GM12873 (cell line): ENCODE measurements around the gene PBX3.

Experiments used
- TF ChIP-seq, protein P1 (sequence below): IDR thresholded peaks from 2 replicates; pipeline ENCODE4 v1.5.1; 2012; ENCODE audit warnings: low read depth, mild to moderate bottlenecking, moderate library complexity, low read length, control low read depth; ENCODE audit not compliant: insufficient read depth; ENCODE audit errors: missing control alignments

PBX3 gene

DNA sequence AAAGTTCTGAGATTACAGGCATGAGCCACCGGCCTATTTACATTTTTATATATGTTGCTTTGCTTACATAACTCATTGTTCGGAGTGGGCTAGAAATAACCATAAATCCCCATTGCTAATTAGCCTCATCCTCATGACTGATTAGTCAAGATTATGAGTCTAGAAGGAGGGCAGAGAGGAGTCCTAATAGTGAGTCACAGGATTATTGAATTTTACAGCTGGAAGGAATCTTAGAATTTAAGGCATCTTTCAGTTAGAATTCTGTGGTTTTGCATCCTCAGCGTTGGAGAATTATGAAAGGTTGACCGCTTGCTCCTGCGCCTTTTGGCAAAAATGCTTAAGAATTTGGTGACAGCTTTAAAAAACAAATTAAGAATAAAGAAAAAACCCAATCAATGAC lies 2.6 kb upstream of the PBX3 start:
- TF ChIP-seq, protein P1, sequence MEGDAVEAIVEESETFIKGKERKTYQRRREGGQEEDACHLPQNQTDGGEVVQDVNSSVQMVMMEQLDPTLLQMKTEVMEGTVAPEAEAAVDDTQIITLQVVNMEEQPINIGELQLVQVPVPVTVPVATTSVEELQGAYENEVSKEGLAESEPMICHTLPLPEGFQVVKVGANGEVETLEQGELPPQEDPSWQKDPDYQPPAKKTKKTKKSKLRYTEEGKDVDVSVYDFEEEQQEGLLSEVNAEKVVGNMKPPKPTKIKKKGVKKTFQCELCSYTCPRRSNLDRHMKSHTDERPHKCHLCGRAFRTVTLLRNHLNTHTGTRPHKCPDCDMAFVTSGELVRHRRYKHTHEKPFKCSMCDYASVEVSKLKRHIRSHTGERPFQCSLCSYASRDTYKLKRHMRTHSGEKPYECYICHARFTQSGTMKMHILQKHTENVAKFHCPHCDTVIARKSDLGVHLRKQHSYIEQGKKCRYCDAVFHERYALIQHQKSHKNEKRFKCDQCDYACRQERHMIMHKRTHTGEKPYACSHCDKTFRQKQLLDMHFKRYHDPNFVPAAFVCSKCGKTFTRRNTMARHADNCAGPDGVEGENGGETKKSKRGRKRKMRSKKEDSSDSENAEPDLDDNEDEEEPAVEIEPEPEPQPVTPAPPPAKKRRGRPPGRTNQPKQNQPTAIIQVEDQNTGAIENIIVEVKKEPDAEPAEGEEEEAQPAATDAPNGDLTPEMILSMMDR = no peak

DNA sequence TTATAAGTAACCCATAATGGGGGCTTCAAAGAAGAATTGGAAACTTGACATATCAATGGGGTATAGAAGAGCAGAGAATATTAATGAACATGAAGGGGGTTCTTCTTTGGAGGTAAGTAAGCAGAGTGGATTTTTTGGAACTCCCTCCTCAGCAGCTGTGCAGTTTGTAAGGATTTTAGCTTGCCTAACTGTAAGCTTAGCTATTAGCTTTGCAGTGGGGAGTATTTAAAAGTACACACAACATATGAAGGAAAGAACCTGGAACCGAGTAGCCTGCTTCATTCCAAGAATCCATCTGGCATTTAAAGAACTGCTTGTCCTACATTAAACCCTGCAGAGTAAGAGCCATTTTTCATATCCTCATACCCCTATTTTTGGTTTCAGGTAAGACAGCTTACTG lies 2.2 kb upstream of the PBX3 start:
- TF ChIP-seq, protein P1 = no peak

DNA sequence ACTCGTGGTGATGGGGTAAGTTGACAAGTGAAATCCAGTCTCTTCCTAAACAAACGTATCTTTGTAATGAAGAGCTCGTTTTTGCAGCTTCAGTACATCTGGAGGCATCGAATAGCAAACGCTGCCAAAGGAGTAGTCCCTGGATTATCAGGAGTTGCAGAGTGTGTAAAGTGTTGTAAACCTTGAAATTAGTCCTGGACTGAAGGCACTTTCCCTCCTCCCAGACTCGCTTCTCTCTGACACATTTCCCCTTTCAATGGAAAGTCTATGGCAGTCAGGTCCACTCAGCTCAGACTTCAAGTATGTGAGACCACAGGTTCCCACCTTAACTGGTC lies 1.5 kb upstream of the PBX3 start:
- TF ChIP-seq, protein P1 = no peak

DNA sequence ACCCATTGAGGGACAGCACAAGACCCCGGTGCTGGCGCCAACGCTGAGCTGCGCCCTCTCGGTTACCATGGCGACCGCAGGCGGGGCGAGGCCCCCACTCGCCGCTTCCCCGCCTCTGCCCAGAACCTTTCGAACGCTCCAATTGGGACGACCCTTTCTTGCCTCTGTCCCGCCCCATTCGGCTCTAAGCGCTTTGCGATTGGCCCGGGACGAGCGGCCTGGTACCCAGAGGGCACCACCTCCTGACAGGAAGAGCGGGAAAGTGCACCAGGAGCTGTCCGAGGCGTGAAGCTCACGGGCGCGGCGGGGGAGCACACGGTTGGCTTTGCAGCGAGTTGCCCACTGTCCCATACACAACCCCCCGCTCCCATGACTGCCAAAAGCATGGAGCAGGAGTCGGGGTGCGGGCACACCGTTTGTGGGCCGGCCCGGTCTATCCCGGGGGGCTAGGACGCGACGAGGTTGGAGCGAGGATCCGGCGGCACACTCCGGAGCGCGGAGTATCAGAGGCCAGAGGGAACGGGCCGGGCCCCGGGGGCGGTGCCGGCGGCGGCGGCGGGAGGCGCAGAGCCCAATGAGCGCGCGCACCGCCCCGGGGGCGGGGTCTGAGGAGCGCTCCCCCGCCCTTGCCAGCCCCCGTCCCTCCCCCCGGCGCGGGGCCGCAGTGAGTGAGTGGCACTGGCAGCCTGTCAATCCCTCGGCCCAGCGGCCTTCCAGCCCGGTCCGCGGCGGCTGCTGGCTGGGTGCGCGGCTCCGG lies 978 bp upstream of the PBX3 start:
- TF ChIP-seq, protein P1 = no peak

DNA sequence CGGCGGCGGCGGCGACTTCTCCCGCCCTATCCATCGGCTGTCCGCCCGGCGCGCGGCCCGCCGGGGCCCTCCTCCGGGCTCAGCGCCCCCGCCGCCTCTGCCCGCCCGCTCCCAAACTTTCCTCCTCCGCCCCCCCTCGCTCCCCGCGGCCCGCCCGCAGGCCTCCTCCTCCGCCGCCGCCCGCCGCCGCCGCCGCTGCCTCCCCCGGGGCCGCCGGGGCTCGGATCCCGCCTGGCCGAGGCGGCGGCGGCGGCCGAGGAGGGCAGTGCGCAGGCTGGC lies 460 bp upstream of the PBX3 start:
- TF ChIP-seq, protein P1 = no peak

DNA sequence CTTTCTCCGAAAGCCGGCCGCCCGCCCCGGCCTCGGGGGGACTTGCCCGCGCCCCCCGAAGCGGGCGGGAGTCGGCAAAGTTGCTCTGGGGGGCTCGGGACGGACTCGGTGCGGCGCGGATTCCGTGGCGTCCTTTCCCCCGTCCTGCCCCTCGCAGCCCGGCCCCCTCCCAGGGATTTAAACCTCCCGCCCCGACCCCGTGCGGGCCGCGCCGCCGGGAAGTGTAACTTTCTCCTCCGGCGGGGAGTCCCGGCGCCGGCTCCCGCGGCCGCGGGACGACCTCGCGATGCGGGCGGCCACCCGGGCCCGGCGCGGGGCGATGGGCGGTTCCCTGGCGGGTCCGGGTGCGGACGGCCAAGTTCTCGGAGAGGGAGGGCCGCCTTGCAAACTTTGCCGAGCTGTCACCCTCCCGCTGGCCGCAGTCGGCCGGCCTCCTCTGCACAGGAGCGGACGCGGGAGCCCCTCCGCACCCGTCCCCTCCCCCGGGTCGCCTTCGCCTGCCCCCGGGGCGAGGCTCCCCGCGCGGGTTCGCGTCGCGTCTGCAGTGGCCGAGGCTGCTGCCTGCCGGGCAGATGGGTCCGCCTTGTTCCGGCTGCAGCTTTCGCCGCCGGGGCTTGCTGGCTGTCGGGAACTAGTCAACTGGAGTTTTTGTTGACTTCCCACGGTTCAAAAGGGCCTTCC lies 732 bp downstream of the PBX3 start:
- TF ChIP-seq, protein P1 = no peak

DNA sequence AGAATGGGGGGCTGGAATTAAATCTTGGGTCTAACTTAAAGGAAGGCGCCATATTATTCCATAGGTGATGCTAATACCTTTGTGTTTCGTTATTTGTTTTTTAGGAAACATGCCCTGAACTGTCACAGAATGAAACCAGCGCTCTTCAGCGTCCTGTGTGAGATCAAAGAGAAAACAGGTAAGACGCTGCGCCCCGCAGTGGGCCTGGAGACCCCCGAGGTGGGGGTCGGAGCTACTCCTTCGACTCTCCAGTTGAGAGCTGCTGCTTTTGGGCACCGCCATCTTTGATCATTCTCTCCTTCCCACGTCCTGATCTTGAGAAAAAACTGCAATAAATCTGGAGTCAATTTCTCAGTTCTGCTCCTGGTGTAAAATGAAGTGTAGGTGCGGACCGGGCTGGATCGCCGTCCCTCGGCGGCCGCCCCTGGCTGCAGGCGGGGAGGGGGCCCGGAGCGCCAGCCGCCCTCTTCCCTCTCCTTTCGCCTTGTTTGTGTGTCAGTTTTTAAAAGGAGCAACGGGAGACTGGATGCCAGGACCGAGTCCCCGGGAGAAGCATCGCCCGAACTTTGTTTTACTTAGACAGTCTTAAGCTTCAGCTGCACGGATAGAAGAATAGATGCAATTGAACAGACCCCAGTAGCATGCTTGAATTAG lies 1.4 kb downstream of the PBX3 start:
- TF ChIP-seq, protein P1 = no peak
